RWPE2 (cell line): ENCODE measurements around the gene IL17RD.

Experiments used
- ATAC-seq: fragments of 200-7000 bp; cut with Tn5 transposase; 3 replicates; pipeline ENCODE4 v1.9.1; 2021; ENCODE audit warnings: low read depth
- DNase-seq: peaks from one replicate; pipeline ENCODE4 v3.0.0-alpha.2; 2020; ENCODE audit warnings: low spot score
- H3K27ac ChIP-seq: fragments of 450-650 bp; 2 replicates; pipeline ENCODE4 v1.5.1; 2017; ENCODE audit warnings: mild to moderate bottlenecking; ENCODE audit not compliant: poor library complexity, severe bottlenecking
- H3K27me3 ChIP-seq: fragments of 250-450 bp; sonication (Bioruptor Pico); 2 replicates; pipeline ENCODE4 v1.5.1; 2021; ENCODE audit warnings: mild to moderate bottlenecking, moderate library complexity; ENCODE audit not compliant: insufficient read depth, poor library complexity, severe bottlenecking
- H3K36me3 ChIP-seq: fragments of 250-450 bp; sonication (Bioruptor Pico); 2 replicates; pipeline ENCODE4 v1.5.1; 2020; ENCODE audit warnings: low read depth, mild to moderate bottlenecking, moderate library complexity
- H3K4me1 ChIP-seq: fragments of 250-450 bp; sonication (Bioruptor Pico); 2 replicates; pipeline ENCODE4 v1.5.1; 2021; ENCODE audit warnings: mild to moderate bottlenecking, moderate library complexity; ENCODE audit not compliant: insufficient read depth, poor library complexity, severe bottlenecking
- H3K4me3 ChIP-seq: fragments of 250-450 bp; sonication (Bioruptor Pico); 2 replicates; pipeline ENCODE4 v1.5.1; 2021; ENCODE audit warnings: mild to moderate bottlenecking, moderate library complexity; ENCODE audit not compliant: severe bottlenecking
- H3K9me3 ChIP-seq: fragments of 250-450 bp; sonication (Bioruptor Pico); 2 replicates; pipeline ENCODE4 v1.5.1; 2021; ENCODE audit warnings: mild to moderate bottlenecking, moderate library complexity; ENCODE audit not compliant: severe bottlenecking
- CTCF ChIP-seq: fragments of 450-650 bp; IDR thresholded peaks from one replicate; pipeline ENCODE4 v1.5.1; 2017; ENCODE audit warnings: mild to moderate bottlenecking, moderate library complexity; ENCODE audit not compliant: poor library complexity, severe bottlenecking

IL17RD gene

GRCh38 chr3:57095363-57095762 is 69.8 kb downstream of the IL17RD start:
- DNase-seq, result no peak
- H3K9me3 ChIP-seq, result no peaks in the 10 kb centered on the region
- no peak for TF ChIP-seq CTCF
- no peaks in the 10 kb centered on the region for H3K36me3 ChIP-seq
- H3K4me3 ChIP-seq, result no peak overlapping the region
- H3K27ac ChIP-seq, result no peak overlapping the region
- H3K4me1 ChIP-seq, result peaks cover 6% of the 10 kb centered on the region
- no peaks in the 10 kb centered on the region for H3K27me3 ChIP-seq
- no peak for ATAC-seq

- ATAC-seq (no peak), DNase-seq (no peak)
- no peak overlapping the region for H3K4me3 ChIP-seq
- H3K27ac ChIP-seq, result no peak overlapping the region
- H3K27me3 ChIP-seq, result no peaks in the 10 kb centered on the region
- TF ChIP-seq CTCF, result no peak
- H3K36me3 ChIP-seq, result no peaks in the 10 kb centered on the region
- peaks cover 6% of the 10 kb centered on the region for H3K4me1 ChIP-seq
- no peaks in the 10 kb centered on the region for H3K9me3 ChIP-seq
Observed at GRCh38 chr3:57094575-57094974, 70.6 kb downstream of the IL17RD start.

- H3K9me3 ChIP-seq, result no peaks in the 10 kb centered on the region
- DNase-seq, result no peak
- H3K27me3 ChIP-seq, result no peaks in the 10 kb centered on the region
- H3K4me1 ChIP-seq, result peaks cover 6% of the 10 kb centered on the region
- TF ChIP-seq CTCF, result no peak
- ATAC-seq, result no peak
- no peaks in the 10 kb centered on the region for H3K36me3 ChIP-seq
- no peak overlapping the region for H3K27ac ChIP-seq
- H3K4me3 ChIP-seq, result no peak overlapping the region
Observed at GRCh38 chr3:57093971-57094535, 71.1 kb downstream of the IL17RD start.

GRCh38 chr3:57093489-57093888 is 71.7 kb downstream of the IL17RD start:
- Histone ChIP-seq H3K27ac (no peak overlapping the region), H3K9me3 (no peaks in the 10 kb centered on the region), H3K36me3 (no peaks in the 10 kb centered on the region), H3K27me3 (no peaks in the 10 kb centered on the region), H3K4me1 (peaks cover 2% of the 10 kb centered on the region), H3K4me3 (no peak overlapping the region)
- no peak for ATAC-seq
- DNase-seq, result no peak
- peak; percentile 12 for TF ChIP-seq CTCF

GRCh38 chr3:57091521-57092273 is 73.5 kb downstream of the IL17RD start:
- no peaks in the 10 kb centered on the region for H3K9me3 ChIP-seq
- H3K27me3 ChIP-seq, result no peaks in the 10 kb centered on the region
- no peak for DNase-seq
- no peak overlapping the region for H3K27ac ChIP-seq
- no peak overlapping the region for H3K4me3 ChIP-seq
- no peak for ATAC-seq
- no peak for TF ChIP-seq CTCF
- H3K4me1 ChIP-seq, result no peaks in the 10 kb centered on the region
- no peaks in the 10 kb centered on the region for H3K36me3 ChIP-seq
